Astrocyte of the cerebellum (primary cell): ENCODE results near the gene OTOS.
A peak's percentile ranks its signal among the peaks of the same experiment; 100 is the strongest.

Source experiments
- DNase-seq: peaks from one replicate; pipeline ENCODE4 v3.0.0-alpha.2; 2011; ENCODE audit warnings: low read depth
- H3K4me3 ChIP-seq: 2 replicates; pipeline ENCODE4 v1.5.1; 2011; ENCODE audit warnings: mild to moderate bottlenecking, low read depth, low read length, moderate library complexity
- in situ Hi-C: cut with HindIII; loops from 2 replicates; pipeline ENCODE4 v1.10.0; 2017; ENCODE audit warnings: low sequenced_read_pairs
- TF ChIP-seq, protein P1 (sequence below): IDR thresholded peaks from 2 replicates; pipeline ENCODE4 v1.5.1; 2012; ENCODE audit warnings: low read length, low read depth, moderate library complexity, mild to moderate bottlenecking; ENCODE audit errors: missing control alignments

Gene OTOS

GRCh38 chr2:240146141-240146561 is 5.7 kb upstream of the OTOS start:
- TF ChIP-seq, protein P1, sequence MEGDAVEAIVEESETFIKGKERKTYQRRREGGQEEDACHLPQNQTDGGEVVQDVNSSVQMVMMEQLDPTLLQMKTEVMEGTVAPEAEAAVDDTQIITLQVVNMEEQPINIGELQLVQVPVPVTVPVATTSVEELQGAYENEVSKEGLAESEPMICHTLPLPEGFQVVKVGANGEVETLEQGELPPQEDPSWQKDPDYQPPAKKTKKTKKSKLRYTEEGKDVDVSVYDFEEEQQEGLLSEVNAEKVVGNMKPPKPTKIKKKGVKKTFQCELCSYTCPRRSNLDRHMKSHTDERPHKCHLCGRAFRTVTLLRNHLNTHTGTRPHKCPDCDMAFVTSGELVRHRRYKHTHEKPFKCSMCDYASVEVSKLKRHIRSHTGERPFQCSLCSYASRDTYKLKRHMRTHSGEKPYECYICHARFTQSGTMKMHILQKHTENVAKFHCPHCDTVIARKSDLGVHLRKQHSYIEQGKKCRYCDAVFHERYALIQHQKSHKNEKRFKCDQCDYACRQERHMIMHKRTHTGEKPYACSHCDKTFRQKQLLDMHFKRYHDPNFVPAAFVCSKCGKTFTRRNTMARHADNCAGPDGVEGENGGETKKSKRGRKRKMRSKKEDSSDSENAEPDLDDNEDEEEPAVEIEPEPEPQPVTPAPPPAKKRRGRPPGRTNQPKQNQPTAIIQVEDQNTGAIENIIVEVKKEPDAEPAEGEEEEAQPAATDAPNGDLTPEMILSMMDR, result no peak
- no peak overlapping the region for H3K4me3 ChIP-seq
- DNase-seq, result no peak
- in situ Hi-C loops, result no loop called here

DNA sequence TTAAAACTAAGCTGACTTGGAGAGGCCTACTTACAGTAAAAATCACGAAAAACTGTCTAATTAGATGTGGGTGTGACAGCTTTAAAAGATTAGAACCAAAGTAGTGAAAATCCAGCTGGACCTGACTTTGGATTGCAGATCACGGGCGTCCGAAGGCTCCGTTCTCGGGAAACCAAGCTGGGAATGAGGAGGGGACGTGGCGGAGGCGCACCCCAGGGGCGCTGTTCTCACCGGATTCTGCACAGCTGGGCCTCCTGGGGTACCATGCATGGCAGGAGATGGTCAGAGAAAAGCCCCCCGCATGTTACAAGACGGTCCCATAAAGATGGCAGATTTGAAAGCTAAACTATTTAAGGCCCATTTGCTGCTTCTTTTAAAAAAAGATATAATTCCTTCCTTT is 5.0 kb upstream of the OTOS start:
- TF ChIP-seq, protein P1, result no peak
- H3K4me3 ChIP-seq, result no peak overlapping the region
- in situ Hi-C loops, result no loop called here
- DNase-seq, result no peak

DNA sequence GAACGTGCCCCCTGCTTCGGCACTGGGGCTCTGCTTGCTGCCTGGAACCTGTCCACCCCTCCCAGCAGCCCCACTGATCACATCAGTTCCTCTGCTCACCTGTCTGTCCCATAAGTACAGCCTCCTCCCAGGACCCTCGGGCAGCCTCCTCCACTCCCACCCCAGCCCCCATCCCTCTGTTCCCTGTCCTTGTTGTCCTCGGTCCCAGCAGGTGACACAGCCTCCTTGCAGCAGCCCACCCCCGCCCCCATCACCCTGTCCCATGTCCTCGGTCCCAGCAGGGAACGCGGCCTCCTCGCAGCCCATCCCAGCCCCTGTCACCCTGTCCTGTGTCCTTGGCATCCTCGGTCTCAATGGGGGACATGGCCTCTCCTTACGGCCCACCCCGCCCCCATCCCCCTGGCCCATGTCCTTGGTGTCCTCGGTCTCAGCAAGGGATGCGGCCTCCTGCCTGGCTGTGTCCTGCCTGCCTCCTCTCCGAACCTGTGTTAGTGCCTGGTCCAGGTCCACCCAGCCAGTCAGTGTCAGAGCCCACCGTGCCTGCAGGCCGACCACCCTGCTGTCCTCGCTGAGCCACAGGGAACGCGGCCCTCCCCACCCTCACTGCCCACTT is 4.3 kb upstream of the OTOS start:
- in situ Hi-C loops, result no loop called here
- DNase-seq, result no peak
- H3K4me3 ChIP-seq, result no peak overlapping the region
- TF ChIP-seq, protein P1, result no peak

DNA sequence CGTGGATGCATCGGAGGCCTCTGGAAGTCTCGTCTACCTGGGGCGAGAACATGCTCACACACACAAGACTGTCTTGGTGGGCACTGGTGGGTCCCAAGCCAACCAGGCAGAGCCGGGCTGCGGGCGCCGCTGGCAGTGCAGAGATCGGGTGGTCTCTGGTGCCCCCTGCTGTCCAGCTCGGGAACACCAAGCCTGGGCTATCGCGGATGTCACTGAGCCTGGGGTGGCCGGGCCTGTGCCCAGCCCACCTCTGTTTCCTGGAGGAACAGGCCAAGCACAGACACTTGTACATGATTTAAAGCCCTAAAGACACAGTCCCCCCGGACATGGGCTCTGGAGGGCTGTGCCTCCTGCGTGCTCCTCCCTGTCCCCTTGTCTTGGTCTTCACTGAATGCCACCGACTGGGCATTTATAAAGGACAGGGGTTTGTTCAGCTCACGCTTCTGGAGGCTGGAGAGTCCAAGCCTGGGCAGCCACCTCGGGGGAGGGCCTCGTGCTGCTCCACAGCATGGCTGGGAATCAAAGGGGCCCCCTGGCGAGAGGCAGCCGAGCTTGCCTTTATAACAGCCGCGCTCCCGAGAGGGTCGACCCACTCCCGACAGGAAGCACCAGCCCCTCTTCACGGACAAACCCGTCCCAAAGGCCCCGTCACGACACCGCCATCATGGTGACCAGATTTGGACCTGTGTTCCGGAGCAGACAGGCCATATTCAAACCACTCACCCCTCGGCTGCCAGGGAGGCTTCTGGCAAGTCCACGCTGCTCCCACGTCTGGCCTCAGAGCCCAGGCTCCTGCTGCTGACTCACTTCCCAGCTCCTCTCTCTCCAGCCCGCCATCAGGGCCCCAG is 3.6 kb upstream of the OTOS start:
- in situ Hi-C loops, result no loop called here
- DNase-seq, result no peak
- H3K4me3 ChIP-seq, result no peak overlapping the region
- TF ChIP-seq, protein P1, result peak; percentile 87

GRCh38 chr2:240143276-240143675 is 2.8 kb upstream of the OTOS start:
- no peak overlapping the region for H3K4me3 ChIP-seq
- in situ Hi-C loops, result no loop called here
- no peak for DNase-seq
- TF ChIP-seq, protein P1, result no peak

- in situ Hi-C loops, result no loop called here
- DNase-seq, result no peak
- TF ChIP-seq, protein P1, result no peak
Observed at GRCh38 chr2:240142859-240143258, 2.4 kb upstream of the OTOS start.

More at GRCh38 chr2:240142859-240143258, 2.4 kb upstream of the OTOS start:
- H3K4me3 ChIP-seq, result no peak overlapping the region
